ENCODE measurements around the gene GRIK5.

GRIK5 gene

GRCh38 chr19:41997851-41998229 lies 72.2 kb downstream of the GRIK5 start:
- TF ChIP-seq, protein P1, sequence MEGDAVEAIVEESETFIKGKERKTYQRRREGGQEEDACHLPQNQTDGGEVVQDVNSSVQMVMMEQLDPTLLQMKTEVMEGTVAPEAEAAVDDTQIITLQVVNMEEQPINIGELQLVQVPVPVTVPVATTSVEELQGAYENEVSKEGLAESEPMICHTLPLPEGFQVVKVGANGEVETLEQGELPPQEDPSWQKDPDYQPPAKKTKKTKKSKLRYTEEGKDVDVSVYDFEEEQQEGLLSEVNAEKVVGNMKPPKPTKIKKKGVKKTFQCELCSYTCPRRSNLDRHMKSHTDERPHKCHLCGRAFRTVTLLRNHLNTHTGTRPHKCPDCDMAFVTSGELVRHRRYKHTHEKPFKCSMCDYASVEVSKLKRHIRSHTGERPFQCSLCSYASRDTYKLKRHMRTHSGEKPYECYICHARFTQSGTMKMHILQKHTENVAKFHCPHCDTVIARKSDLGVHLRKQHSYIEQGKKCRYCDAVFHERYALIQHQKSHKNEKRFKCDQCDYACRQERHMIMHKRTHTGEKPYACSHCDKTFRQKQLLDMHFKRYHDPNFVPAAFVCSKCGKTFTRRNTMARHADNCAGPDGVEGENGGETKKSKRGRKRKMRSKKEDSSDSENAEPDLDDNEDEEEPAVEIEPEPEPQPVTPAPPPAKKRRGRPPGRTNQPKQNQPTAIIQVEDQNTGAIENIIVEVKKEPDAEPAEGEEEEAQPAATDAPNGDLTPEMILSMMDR (IDR thresholded peaks at IDR 0.05; ENCODE audit: insufficient read depth, low read length, poor library complexity, severe bottlenecking): no peak
- H3K36me3 ChIP-seq (ENCODE audit: control insufficient read depth, insufficient read depth, low read length): no peaks in the 10 kb centered on the region
- DNase-seq (ENCODE audit: extremely low read depth, insufficient read length): no peak
- H3K4me3 ChIP-seq (replicated peaks; ENCODE audit: low read depth, low read length): no peak overlapping the region
- H3K27me3 ChIP-seq (replicated peaks; ENCODE audit: control insufficient read depth, insufficient read depth, low read length): peaks cover 7% of the 10 kb centered on the region

DNA sequence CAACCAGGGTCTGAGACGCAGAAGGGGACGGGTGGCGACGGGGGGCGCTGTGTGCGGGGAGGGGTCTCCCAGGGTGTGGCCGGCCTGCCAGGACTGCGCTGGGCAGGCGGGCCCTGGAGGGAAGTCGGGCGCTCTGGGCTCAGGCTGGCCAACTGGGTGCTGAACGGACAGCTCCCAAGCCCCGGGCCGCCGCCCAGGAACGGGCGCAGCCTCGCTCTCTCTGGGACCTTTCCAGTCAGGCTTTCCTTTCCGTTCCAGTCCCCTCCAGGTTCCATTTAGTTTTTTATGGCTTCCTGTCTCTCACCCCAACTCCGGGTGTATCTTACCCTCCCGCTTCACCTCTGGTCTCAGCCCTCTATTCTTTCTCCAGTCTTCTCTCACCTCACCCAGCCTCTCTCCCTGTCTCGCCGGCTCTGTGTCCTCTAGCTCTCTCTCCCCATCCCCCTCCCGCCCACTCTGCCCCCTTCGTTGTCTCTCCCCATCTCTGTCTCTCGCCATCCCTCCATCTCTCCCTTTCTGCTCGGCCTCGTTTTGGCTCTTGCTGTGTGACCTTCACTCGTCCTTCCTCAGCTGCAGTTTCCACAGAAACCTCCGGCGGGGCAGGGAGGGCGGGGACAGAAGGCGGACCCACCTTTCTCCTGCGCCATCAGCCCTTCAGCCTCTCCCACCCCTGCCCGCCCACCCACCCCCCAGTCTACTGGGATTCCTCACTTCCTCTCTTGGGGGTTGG lies 72.7 kb downstream of the GRIK5 start:
- Histone ChIP-seq H3K27me3 (replicated peaks; ENCODE audit: control insufficient read depth, insufficient read depth, low read length) (peaks cover 7% of the 10 kb centered on the region), H3K4me3 (replicated peaks; ENCODE audit: low read depth, low read length) (no peak overlapping the region), H3K36me3 (ENCODE audit: control insufficient read depth, insufficient read depth, low read length) (no peaks in the 10 kb centered on the region)
- TF ChIP-seq, protein P1 (IDR thresholded peaks at IDR 0.05; ENCODE audit: insufficient read depth, low read length, poor library complexity, severe bottlenecking): no peak
- no peak for DNase-seq (ENCODE audit: extremely low read depth, insufficient read length)

DNA sequence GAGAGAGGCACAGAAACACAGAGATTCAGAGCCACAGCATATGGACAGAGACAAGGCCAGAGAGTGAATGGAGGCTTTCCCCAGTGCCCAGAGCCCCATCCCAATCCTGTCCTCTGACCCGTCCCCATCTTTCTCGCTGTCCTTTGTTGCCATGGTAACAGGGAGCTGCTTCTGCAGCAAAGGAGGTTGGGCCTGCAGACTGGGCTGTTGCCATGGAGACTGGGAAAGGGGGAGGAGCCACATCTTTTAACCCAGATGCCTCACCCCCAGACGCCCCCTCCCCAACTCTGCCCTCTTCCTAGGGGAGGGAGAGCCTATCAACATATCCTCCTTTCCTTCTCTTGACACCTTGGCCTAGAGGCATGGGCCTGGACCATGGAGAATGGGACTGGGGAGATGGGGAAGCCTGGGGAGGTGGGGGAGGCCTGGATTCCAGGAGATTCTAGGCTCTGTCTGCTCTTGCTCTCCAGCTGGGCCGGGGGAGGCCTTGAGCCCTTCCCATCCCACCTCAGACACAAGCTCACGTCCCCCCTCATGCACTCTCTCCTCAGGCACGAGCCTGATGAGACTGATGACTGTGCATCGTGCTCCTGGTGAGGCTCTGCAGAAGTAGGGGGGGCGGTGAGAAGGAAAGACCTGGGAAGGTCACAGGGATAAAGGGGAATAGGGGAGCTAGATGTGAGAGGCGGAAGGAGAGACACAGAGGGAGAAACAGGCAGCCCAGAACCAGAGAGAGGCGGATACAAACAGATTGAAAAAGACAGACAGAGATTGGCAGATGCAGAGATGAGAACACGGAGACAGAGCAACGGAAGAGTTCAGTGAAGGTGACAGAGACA lies 73.8 kb downstream of the GRIK5 start:
- TF ChIP-seq, protein P1 (IDR thresholded peaks at IDR 0.05; ENCODE audit: insufficient read depth, low read length, poor library complexity, severe bottlenecking): no peak
- peaks cover 7% of the 10 kb centered on the region for H3K27me3 ChIP-seq (replicated peaks; ENCODE audit: control insufficient read depth, insufficient read depth, low read length)
- DNase-seq (ENCODE audit: extremely low read depth, insufficient read length): no peak
- H3K4me3 ChIP-seq (replicated peaks; ENCODE audit: low read depth, low read length): no peak overlapping the region
- H3K36me3 ChIP-seq (ENCODE audit: control insufficient read depth, insufficient read depth, low read length): no peaks in the 10 kb centered on the region

GRCh38 chr19:41994994-41995958 lies 74.7 kb downstream of the GRIK5 start:
- H3K27me3 ChIP-seq (replicated peaks; ENCODE audit: control insufficient read depth, insufficient read depth, low read length): peaks cover 4% of the 10 kb centered on the region
- DNase-seq (ENCODE audit: extremely low read depth, insufficient read length): no peak
- H3K4me3 ChIP-seq (replicated peaks; ENCODE audit: low read depth, low read length): no peak overlapping the region
- H3K36me3 ChIP-seq (ENCODE audit: control insufficient read depth, insufficient read depth, low read length): no peaks in the 10 kb centered on the region
- TF ChIP-seq, protein P1 (IDR thresholded peaks at IDR 0.05; ENCODE audit: insufficient read depth, low read length, poor library complexity, severe bottlenecking): no peak

- H3K36me3 ChIP-seq (ENCODE audit: control insufficient read depth, insufficient read depth, low read length): no peaks in the 10 kb centered on the region
- TF ChIP-seq, protein P1 (IDR thresholded peaks at IDR 0.05; ENCODE audit: insufficient read depth, low read length, poor library complexity, severe bottlenecking): no peak
- DNase-seq (ENCODE audit: extremely low read depth, insufficient read length): no peak
- H3K4me3 ChIP-seq (replicated peaks; ENCODE audit: low read depth, low read length): no peak overlapping the region
- H3K27me3 ChIP-seq (replicated peaks; ENCODE audit: control insufficient read depth, insufficient read depth, low read length): peaks cover 4% of the 10 kb centered on the region
Observed at GRCh38 chr19:41994521-41994971, 75.5 kb downstream of the GRIK5 start.

Measured in GM06990 (cell line).